Colonic mucosa (tissue), 4 donors: Measurements from ENCODE around the gene KCND3. TPM values are rescaled to one million over a fixed set of nuclear protein-coding genes. Genes with fewer than 3 reads are reported as not detected.

Source experiments
- DNase-seq: peaks from one replicate; pipeline ENCODE4 v3.0.0-alpha.2; 2020
- H3K27ac ChIP-seq: fragments of 200-600 bp; one replicate; pipeline ENCODE4 v1.8.0; 2021
- H3K27me3 ChIP-seq: fragments of 200-600 bp; one replicate; pipeline ENCODE4 v1.8.0; 2021
- H3K36me3 ChIP-seq: fragments of 200-600 bp; one replicate; pipeline ENCODE4 v1.8.0; 2021
- H3K4me1 ChIP-seq: fragments of 200-600 bp; one replicate; pipeline ENCODE4 v1.8.0; 2021; ENCODE audit warnings: mild to moderate bottlenecking
- H3K4me3 ChIP-seq: fragments of 200-600 bp; one replicate; pipeline ENCODE4 v1.8.0; 2021
- H3K9ac ChIP-seq, 2 donors: one replicate each; pipeline ENCODE4 v1.7.0; 2013; ENCODE audit warnings: control low read depth in 2 of 2, low read depth in 2 of 2, low read length in 2 of 2
- H3K9me3 ChIP-seq: fragments of 200-600 bp; one replicate; pipeline ENCODE4 v1.8.0; 2021
- CTCF ChIP-seq: fragments of 200-600 bp; IDR thresholded peaks from one replicate; pipeline ENCODE4 v1.8.0; 2022; ENCODE audit warnings: antibody characterized with exemption, mild to moderate bottlenecking
- intact Hi-C: fragments of 100-400 bp; cut with DNase I; formaldehyde crosslinking; loops from one replicate; pipeline ENCODE4 v1.14.1; 2022
- total RNA-seq, 2 donors: library from RNA; stranded (reverse); fragmentation: NEBNext Ultra II Directional in 1 of 2; extraction: Animal tissue kit (Norgen Biotek cat#: 25700) in 1 of 2; gene quantifications; one replicate each; pipeline ENCODE4 v1.2.1, GENCODE V29; 2021
- donor health status: healthy.
- donor health status: DM: no; HTN: no; CAD: no.
- donor health status: DM: no; HTN: no; CAD: no.

KCND3 gene
- total RNA-seq, 2 donors from 2014 or later: 0.94 to 3.5 TPM

- intact Hi-C loops: no loop called here
- no peak for DNase-seq
- Histone ChIP-seq H3K36me3 (peaks cover 7% of the 10 kb centered on the region), H3K27ac (no peak overlapping the region), H3K9me3 (no peaks in the 10 kb centered on the region), H3K27me3 (no peaks in the 10 kb centered on the region), H3K4me1 (no peaks in the 10 kb centered on the region), H3K9ac (no peak overlapping the region), H3K4me3 (no peak overlapping the region)
- no peak for TF ChIP-seq CTCF
Measured at GRCh38 chr1:111768625-111769024, 220.8 kb downstream of the KCND3 start.

- no peak overlapping the region for H3K9ac ChIP-seq
- H3K9me3 ChIP-seq: no peaks in the 10 kb centered on the region
- H3K27ac ChIP-seq: no peak overlapping the region
- no peaks in the 10 kb centered on the region for H3K27me3 ChIP-seq
- intact Hi-C loops: no loop called here
- no peak overlapping the region for H3K4me3 ChIP-seq
- TF ChIP-seq CTCF: no peak
- peaks cover 13% of the 10 kb centered on the region for H3K36me3 ChIP-seq
- no peak for DNase-seq
- H3K4me1 ChIP-seq: no peaks in the 10 kb centered on the region
Measured at GRCh38 chr1:111768023-111768422, 221.4 kb downstream of the KCND3 start.

GRCh38 chr1:111762332-111762731 lies 227.1 kb downstream of the KCND3 start:
- H3K4me1 ChIP-seq: no peaks in the 10 kb centered on the region

GRCh38 chr1:111761717-111762116 lies 227.8 kb downstream of the KCND3 start:
- Histone ChIP-seq H3K9ac (no peak overlapping the region), H3K36me3 (peaks cover 12% of the 10 kb centered on the region), H3K27me3 (no peaks in the 10 kb centered on the region), H3K4me1 (peaks cover 5% of the 10 kb centered on the region), H3K9me3 (no peaks in the 10 kb centered on the region), H3K4me3 (no peak overlapping the region), H3K27ac (no peak overlapping the region)
- no peak for DNase-seq
- TF ChIP-seq CTCF: no peak
- intact Hi-C loops: no loop called here

More at GRCh38 chr1:111762332-111762731, 227.1 kb downstream of the KCND3 start:
- no peak for DNase-seq
- Histone ChIP-seq H3K4me3 (no peak overlapping the region), H3K36me3 (peaks cover 12% of the 10 kb centered on the region), H3K27me3 (no peaks in the 10 kb centered on the region), H3K27ac (no peak overlapping the region), H3K9ac (no peak overlapping the region), H3K9me3 (no peaks in the 10 kb centered on the region)
- intact Hi-C loops: no loop called here
- no peak for TF ChIP-seq CTCF

- intact Hi-C loops: no loop called here
- H3K36me3 ChIP-seq: peaks cover 5% of the 10 kb centered on the region
- H3K27me3 ChIP-seq: no peaks in the 10 kb centered on the region
- DNase-seq: no peak
- no peak overlapping the region for H3K27ac ChIP-seq
- no peak overlapping the region for H3K4me3 ChIP-seq
- peak; percentile 14 for TF ChIP-seq CTCF
- H3K9me3 ChIP-seq: no peaks in the 10 kb centered on the region
- no peak overlapping the region for H3K9ac ChIP-seq
- H3K4me1 ChIP-seq: peaks cover 7% of the 10 kb centered on the region
Measured at GRCh38 chr1:111758373-111758772, 231.1 kb downstream of the KCND3 start.

- DNase-seq: no peak
- Histone ChIP-seq H3K4me3 (peak overlapping the region; percentile 90), H3K9ac (peak overlapping the region; percentile 77 to 83), H3K27ac (peak overlapping the region; percentile 88), H3K9me3 (no peaks in the 10 kb centered on the region), H3K27me3 (no peaks in the 10 kb centered on the region), H3K4me1 (peaks cover 7% of the 10 kb centered on the region), H3K36me3 (no peaks in the 10 kb centered on the region)
- no peak for TF ChIP-seq CTCF
- intact Hi-C loops: no loop called here
Measured at GRCh38 chr1:111756124-111756513, 233.3 kb downstream of the KCND3 start.
